Measurements from ENCODE around the gene SYNCRIP.
"Not testable (repeated sequence)": the region's sequence is repeated elsewhere in the genome, so short reads cannot be mapped to it uniquely, and the experiment has no call there.

Gene SYNCRIP

GRCh38 chr6:85593438-85594196 lies 49.1 kb downstream of the SYNCRIP start, which contains the start of gene SNX14:
Gene SNX14, minus strand, starts transcription at chr6:85593858. Its CDS starts 140 bp downstream, at chr6:85593718.
- peak; percentile 96 for DNase-seq

GRCh38 chr6:85592033-85592432 lies 50.7 kb downstream of the SYNCRIP start:
- DNase-seq: no peak

- no peak for DNase-seq
These were observed 51.5 kb downstream of the SYNCRIP start for GRCh38 chr6:85591207-85591606.

- DNase-seq: peak; percentile 14
These were observed 56.9 kb downstream of the SYNCRIP start for GRCh38 chr6:85585741-85586140.

GRCh38 chr6:85582832-85583231 lies 59.9 kb downstream of the SYNCRIP start:
- not testable (repeated sequence) for DNase-seq

- no peak for DNase-seq
These were observed 61.1 kb downstream of the SYNCRIP start for GRCh38 chr6:85581572-85581971.

GRCh38 chr6:85580878-85581267 lies 61.8 kb downstream of the SYNCRIP start:
- DNase-seq: peak; percentile 43

- peak; percentile 22 for DNase-seq
These were observed 62.4 kb downstream of the SYNCRIP start for GRCh38 chr6:85580118-85580877.

GRCh38 chr6:85579581-85579980 lies 63.1 kb downstream of the SYNCRIP start:
- DNase-seq: no peak

- DNase-seq: no peak
These were observed 66.2 kb downstream of the SYNCRIP start for GRCh38 chr6:85576476-85576875.

- no peak for DNase-seq
These were observed 67.6 kb downstream of the SYNCRIP start for GRCh38 chr6:85574932-85575598.

GRCh38 chr6:85569323-85569722 lies 73.4 kb downstream of the SYNCRIP start:
- DNase-seq: no peak

GRCh38 chr6:85568411-85568810 lies 74.3 kb downstream of the SYNCRIP start:
- no peak for DNase-seq

- DNase-seq: no peak
These were observed 77.0 kb downstream of the SYNCRIP start for GRCh38 chr6:85565736-85566135.

- DNase-seq: not testable (repeated sequence)
These were observed 78.5 kb downstream of the SYNCRIP start for GRCh38 chr6:85564223-85564622.

All from NCI-H226 (cell line).